Caco-2 (cell line): Measurements from ENCODE around the gene FBLL1. TPM values are rescaled to one million over a fixed set of nuclear protein-coding genes. Genes with fewer than 3 reads are reported as not detected.
A peak's percentile ranks its signal among the peaks of the same experiment; 100 is the strongest.

Experiments used
- BruUV-seq: library from RNA; stranded (reverse); fragments of 400-500 nt; replicated peaks from 2 replicates; lab custom pipeline; 2021; lab: Mats Ljungman, UMichigan
- CTCF ChIA-PET: fragments of 300-600 bp; sonication (Branson Sonifier 250); formaldehyde crosslinking; loops from one replicate; lab custom pipeline; 2022; ENCODE audit warnings: antibody characterized with exemption; lab: Charles Lee
- POLR2A ChIA-PET: fragments of 300-600 bp; sonication (Branson Sonifier 250); formaldehyde crosslinking; loops from one replicate; lab custom pipeline; 2022; ENCODE audit warnings: antibody characterized with exemption; lab: Charles Lee
- DNase-seq, 2 experiments: peaks; one replicate each; pipeline versions ENCODE4 v3.0.0 to v3.0.0-alpha.2; 2020 to 2022
- H3K27me3 ChIP-seq: replicated peaks from 2 replicates; pipeline ENCODE4 v1.6.0; 2011; ENCODE audit warnings: low read length; ENCODE audit not compliant: control insufficient read depth, insufficient read depth
- H3K36me3 ChIP-seq: 2 replicates; pipeline ENCODE4 v1.5.1; 2011; ENCODE audit warnings: low read length; ENCODE audit not compliant: control insufficient read depth, insufficient read depth
- H3K4me1 ChIP-seq: fragments of 250-450 bp; sonication (Bioruptor Pico); 2 replicates; pipeline ENCODE4 v1.5.1; 2020; ENCODE audit warnings: mild to moderate bottlenecking
- H3K4me3 ChIP-seq: 2 replicates; pipeline ENCODE4 v1.5.1; 2011; ENCODE audit warnings: low read depth, mild to moderate bottlenecking, control low read depth, low read length
- H3K9me3 ChIP-seq: fragments of 250-450 bp; sonication (Bioruptor Pico); 2 replicates; pipeline ENCODE4 v1.5.1; 2020; ENCODE audit warnings: mild to moderate bottlenecking, moderate library complexity
- H3K27ac Mint-ChIP-seq: one replicate; pipeline ENCODE4 v1.8.0; 2022; ENCODE audit warnings: mixed read lengths; ENCODE audit not compliant: unreplicated experiment
- H3K27me3 Mint-ChIP-seq: one replicate; pipeline ENCODE4 v1.8.0; 2022; ENCODE audit warnings: mixed read lengths; ENCODE audit not compliant: insufficient read depth, unreplicated experiment
- H3K36me3 Mint-ChIP-seq: one replicate; pipeline ENCODE4 v1.8.0; 2022; ENCODE audit warnings: mild to moderate bottlenecking, mixed read lengths; ENCODE audit not compliant: insufficient read depth, unreplicated experiment
- H3K4me1 Mint-ChIP-seq: one replicate; pipeline ENCODE4 v1.8.0; 2022; ENCODE audit warnings: low read depth, mixed read lengths; ENCODE audit not compliant: unreplicated experiment
- H3K4me3 Mint-ChIP-seq: one replicate; pipeline ENCODE4 v1.8.0; 2022; ENCODE audit warnings: mild to moderate bottlenecking, moderate library complexity, mixed read lengths; ENCODE audit not compliant: unreplicated experiment
- H3K9me3 Mint-ChIP-seq: one replicate; pipeline ENCODE4 v1.8.0; 2022; ENCODE audit warnings: mixed read lengths; ENCODE audit not compliant: unreplicated experiment
- intact Hi-C: fragments of 100-400 bp; cut with micrococcal nuclease; formaldehyde crosslinking; loops from one replicate; pipeline ENCODE4 v1.10.0; 2022; ENCODE audit not compliant: unreplicated experiment
- total RNA-seq: library from RNA; stranded (reverse); gene quantifications from 2 replicates; pipeline ENCODE4 v1.2.3, GENCODE V29; 2022
- TF ChIP-seq, protein P1 (sequence below), 2 experiments: fragments of 200-600 bp in 1 of 2; IDR thresholded peaks; 1 replicate in 1 of 2; 2 replicates in 1 of 2; pipeline versions ENCODE4 v1.5.1 to v1.8.0; 2011 to 2022; ENCODE audit warnings: antibody characterized with exemption in 1 of 2, control low read depth in 1 of 2, inconsistent platforms in 1 of 2, low read depth in 1 of 2, low read length in 1 of 2, mild to moderate bottlenecking in 1 of 2, moderate library complexity in 1 of 2; ENCODE audit not compliant: insufficient read depth in 1 of 2, severe bottlenecking in 1 of 2, unreplicated experiment in 1 of 2

Gene FBLL1
- total RNA-seq, 1 experiment from 2014 or later = not detected

DNA sequence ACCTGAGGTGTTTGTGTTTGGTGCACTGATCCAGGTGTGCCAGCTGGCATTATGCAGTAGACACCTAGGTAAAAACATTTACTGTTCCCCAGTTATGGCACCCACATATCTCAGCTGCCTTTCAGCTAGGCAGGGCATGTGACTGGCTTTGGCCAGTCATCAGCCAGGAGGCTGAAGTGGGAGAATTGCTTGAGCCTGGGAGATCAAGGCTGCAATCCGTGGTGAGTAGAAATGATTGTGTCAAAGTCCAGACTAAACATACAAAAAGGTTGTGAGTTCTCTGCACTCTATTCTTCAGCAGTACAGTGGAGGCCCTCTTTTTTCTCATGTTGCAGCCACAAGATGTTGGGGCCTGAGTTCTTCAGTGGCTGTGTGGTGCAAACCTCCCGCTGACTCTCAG is 3.2 kb upstream of the FBLL1 start:
- no peak overlapping the region for H3K4me3 ChIP-seq
- H3K27me3 ChIP-seq = no peaks in the 10 kb centered on the region
- Mint-ChIP-seq H3K4me3 (no peak overlapping the region), H3K9me3 (no peaks in the 10 kb centered on the region), H3K27ac (no peak overlapping the region), H3K27me3 (no peaks in the 10 kb centered on the region), H3K4me1 (peaks cover 6% of the 10 kb centered on the region), H3K36me3 (peaks cover 8% of the 10 kb centered on the region)
- TF ChIP-seq, protein P1, sequence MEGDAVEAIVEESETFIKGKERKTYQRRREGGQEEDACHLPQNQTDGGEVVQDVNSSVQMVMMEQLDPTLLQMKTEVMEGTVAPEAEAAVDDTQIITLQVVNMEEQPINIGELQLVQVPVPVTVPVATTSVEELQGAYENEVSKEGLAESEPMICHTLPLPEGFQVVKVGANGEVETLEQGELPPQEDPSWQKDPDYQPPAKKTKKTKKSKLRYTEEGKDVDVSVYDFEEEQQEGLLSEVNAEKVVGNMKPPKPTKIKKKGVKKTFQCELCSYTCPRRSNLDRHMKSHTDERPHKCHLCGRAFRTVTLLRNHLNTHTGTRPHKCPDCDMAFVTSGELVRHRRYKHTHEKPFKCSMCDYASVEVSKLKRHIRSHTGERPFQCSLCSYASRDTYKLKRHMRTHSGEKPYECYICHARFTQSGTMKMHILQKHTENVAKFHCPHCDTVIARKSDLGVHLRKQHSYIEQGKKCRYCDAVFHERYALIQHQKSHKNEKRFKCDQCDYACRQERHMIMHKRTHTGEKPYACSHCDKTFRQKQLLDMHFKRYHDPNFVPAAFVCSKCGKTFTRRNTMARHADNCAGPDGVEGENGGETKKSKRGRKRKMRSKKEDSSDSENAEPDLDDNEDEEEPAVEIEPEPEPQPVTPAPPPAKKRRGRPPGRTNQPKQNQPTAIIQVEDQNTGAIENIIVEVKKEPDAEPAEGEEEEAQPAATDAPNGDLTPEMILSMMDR (IDR thresholded peaks at IDR 0.05; ENCODE audit: insufficient read depth in 1 of 2, low read depth in 1 of 2, low read length in 1 of 2, severe bottlenecking in 1 of 2, unreplicated experiment in 1 of 2) = no peak
- H3K4me1 ChIP-seq = no peaks in the 10 kb centered on the region; the same call in 1 of the 2 replicates
- BruUV-seq = no TSS peak
- DNase-seq = peak; percentile 32 to 49
- no peaks in the 10 kb centered on the region; the same call in 1 of the 2 replicates for H3K36me3 ChIP-seq
- ChIA-PET POLR2A (no interaction called here), CTCF (no interaction called here)
- no peaks in the 10 kb centered on the region for H3K9me3 ChIP-seq
- intact Hi-C loops = no loop called here

DNA sequence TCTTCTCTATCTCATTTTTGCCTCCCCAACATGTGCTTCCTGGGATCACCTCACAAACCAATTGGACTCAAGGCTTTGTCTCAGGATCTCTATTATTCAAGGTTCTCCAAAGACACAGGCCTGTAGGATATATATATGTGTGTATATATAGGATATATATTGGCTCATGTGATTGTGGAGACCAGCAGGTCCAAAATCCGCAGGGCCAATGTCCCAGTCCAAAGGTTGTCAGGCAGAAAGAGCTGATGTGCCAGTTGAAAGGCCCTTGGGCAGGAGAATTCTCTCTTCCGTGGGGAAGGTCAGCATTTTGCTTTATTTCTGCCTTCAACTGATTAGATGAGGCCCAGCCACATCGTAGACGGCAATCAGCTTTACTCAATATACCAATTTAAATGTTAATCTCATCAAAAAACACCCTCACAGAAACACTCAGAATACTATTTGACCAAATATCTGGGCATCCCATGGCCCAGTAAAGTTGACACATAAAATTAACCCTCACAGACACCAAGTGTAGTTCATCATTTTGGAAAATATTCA is 1.3 kb upstream of the FBLL1 start:
- ChIA-PET CTCF (interaction anchor here (0.6 kb wide), 1 partner anchor 30 kb away, joined by 3 read pairs; no protein-coding TSS in a partner anchor), POLR2A (no interaction called here)
- Histone ChIP-seq H3K36me3 (no peaks in the 10 kb centered on the region), H3K4me3 (no peak overlapping the region), H3K9me3 (no peaks in the 10 kb centered on the region), H3K4me1 (no peaks in the 10 kb centered on the region; the same call in 1 of the 2 replicates), H3K27me3 (no peaks in the 10 kb centered on the region)
- Mint-ChIP-seq H3K27ac (no peak overlapping the region), H3K9me3 (no peaks in the 10 kb centered on the region), H3K36me3 (no peaks in the 10 kb centered on the region), H3K4me3 (no peak overlapping the region), H3K27me3 (no peaks in the 10 kb centered on the region), H3K4me1 (peaks cover 6% of the 10 kb centered on the region)
- TF ChIP-seq, protein P1 (IDR thresholded peaks at IDR 0.05; ENCODE audit: insufficient read depth in 1 of 2, low read depth in 1 of 2, low read length in 1 of 2, severe bottlenecking in 1 of 2, unreplicated experiment in 1 of 2) = no peak
- BruUV-seq = no TSS peak
- intact Hi-C loops = no loop called here
- DNase-seq = no peak

DNA sequence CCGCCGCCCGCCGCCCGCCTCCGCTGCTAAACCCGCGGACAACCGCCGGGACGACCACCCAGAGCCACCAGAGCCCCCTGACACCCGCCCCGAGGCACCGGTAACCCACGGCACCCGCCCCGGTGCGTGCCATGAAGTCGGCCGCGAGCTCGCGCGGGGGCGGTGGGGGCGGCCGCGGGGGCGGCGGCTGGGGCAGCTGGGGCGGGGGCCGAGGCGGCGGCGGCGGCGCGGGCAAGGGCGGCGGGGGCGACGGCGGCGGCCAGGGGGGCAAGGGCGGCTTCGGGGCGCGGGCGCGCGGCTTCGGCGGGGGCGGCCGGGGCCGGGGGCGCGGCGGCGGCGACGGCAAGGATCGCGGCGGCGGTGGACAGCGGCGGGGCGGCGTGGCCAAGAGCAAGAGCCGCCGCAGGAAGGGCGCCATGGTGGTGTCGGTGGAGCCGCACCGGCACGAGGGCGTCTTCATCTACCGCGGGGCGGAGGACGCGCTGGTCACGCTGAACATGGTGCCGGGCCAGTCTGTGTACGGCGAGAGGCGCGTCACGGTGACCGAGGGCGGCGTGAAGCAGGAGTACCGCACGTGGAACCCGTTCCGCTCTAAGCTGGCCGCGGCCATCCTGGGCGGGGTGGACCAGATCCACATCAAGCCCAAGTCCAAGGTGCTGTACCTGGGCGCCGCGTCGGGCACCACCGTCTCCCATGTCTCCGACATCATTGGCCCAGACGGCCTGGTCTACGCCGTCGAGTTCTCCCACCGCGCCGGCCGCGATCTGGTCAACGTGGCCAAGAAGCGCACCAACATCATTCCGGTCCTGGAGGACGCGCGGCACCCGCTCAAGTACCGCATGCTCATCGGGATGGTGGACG is 499 bp downstream of the FBLL1 start:
- no peaks in the 10 kb centered on the region for H3K36me3 Mint-ChIP-seq
- POLR2A ChIA-PET = no interaction called here
- CTCF ChIA-PET = no interaction called here
- H3K9me3 Mint-ChIP-seq = no peaks in the 10 kb centered on the region
- no peak overlapping the region for H3K4me3 Mint-ChIP-seq
- H3K27ac Mint-ChIP-seq = no peak overlapping the region
- Histone ChIP-seq H3K9me3 (no peaks in the 10 kb centered on the region), H3K36me3 (no peaks in the 10 kb centered on the region), H3K4me3 (no peak overlapping the region), H3K27me3 (no peaks in the 10 kb centered on the region), H3K4me1 (no peaks in the 10 kb centered on the region; the same call in 1 of the 2 replicates)
- no peak for DNase-seq
- BruUV-seq = no TSS peak
- intact Hi-C loops = no loop called here
- no peaks in the 10 kb centered on the region for H3K27me3 Mint-ChIP-seq
- H3K4me1 Mint-ChIP-seq = peaks cover 6% of the 10 kb centered on the region
- TF ChIP-seq, protein P1 (IDR thresholded peaks at IDR 0.05; ENCODE audit: insufficient read depth in 1 of 2, low read depth in 1 of 2, low read length in 1 of 2, severe bottlenecking in 1 of 2, unreplicated experiment in 1 of 2) = no peak
